ENCODE data around the gene SGF29. TPM values are rescaled to one million over a fixed set of nuclear protein-coding genes. Genes with fewer than 3 reads are reported as not detected.
"Not testable (repeated sequence)": the region's sequence is repeated elsewhere in the genome, so short reads cannot be mapped to it uniquely, and the experiment has no call there.

SGF29 gene
- total RNA-seq, 1 donor from 2014 or later: 10.6 TPM

- H3K36me3 Mint-ChIP-seq (ENCODE audit: low read depth, unreplicated experiment); H3K4me2 ChIP-seq (ENCODE audit: low read length); H3K4me3 Mint-ChIP-seq (ENCODE audit: unreplicated experiment); DNase-seq (ENCODE audit: low read depth); H3K9me3 Mint-ChIP-seq (ENCODE audit: unreplicated experiment); H3K27me3 ChIP-seq (ENCODE audit: insufficient read depth, low read length); H3K9ac ChIP-seq (ENCODE audit: low read length); H3K9me3 ChIP-seq (ENCODE audit: insufficient read depth, low read depth, low read length); H3K27ac ChIP-seq (ENCODE audit: low read depth, low read length); H3K4me1 ChIP-seq (ENCODE audit: insufficient read depth, low read length); H3K27ac Mint-ChIP-seq (ENCODE audit: unreplicated experiment); H3K79me2 ChIP-seq (ENCODE audit: insufficient read depth, low read length); H3K36me3 ChIP-seq (ENCODE audit: insufficient read depth, low read length); FAIRE-seq; H4K20me1 ChIP-seq (ENCODE audit: insufficient read depth, low read length); H2AFZ ChIP-seq (ENCODE audit: low read depth, low read length); H3K4me1 Mint-ChIP-seq (ENCODE audit: low read depth, unreplicated experiment); H3K4me3 ChIP-seq (ENCODE audit: insufficient read depth, low read depth, low read length): not testable (repeated sequence)
- peaks cover 10% of the 10 kb centered on the region for H3K27me3 Mint-ChIP-seq (ENCODE audit: low read depth, unreplicated experiment)
Measured at GRCh38 chr16:28612359-28613280, 58.9 kb downstream of the SGF29 start.

DNA sequence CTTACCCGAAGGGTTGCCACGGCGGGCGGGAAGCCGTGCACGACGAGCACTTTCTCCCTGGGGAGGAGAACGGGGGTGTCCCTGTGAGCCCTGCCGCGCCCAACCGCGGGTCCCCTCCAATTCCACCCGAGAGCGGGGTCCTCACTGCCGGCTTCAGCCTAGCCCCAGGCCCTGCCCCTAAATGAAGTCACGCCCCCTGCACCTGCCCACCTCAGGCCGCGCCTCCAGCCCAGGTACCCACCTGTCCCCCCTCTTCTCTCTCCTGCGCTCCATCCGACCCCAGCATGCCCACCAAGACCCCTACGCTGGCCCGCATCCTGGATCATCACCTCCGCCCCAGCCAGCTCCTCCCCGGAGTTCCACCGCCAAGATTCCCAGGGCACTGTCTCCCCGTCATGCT is 60.2 kb downstream of the SGF29 start:
- H4K20me1 ChIP-seq (ENCODE audit: insufficient read depth, low read length); H3K27me3 ChIP-seq (ENCODE audit: insufficient read depth, low read length); H3K9me3 Mint-ChIP-seq (ENCODE audit: unreplicated experiment); DNase-seq (ENCODE audit: low read depth); H3K27ac Mint-ChIP-seq (ENCODE audit: unreplicated experiment); H3K79me2 ChIP-seq (ENCODE audit: insufficient read depth, low read length); H3K9me3 ChIP-seq (ENCODE audit: insufficient read depth, low read depth, low read length); H3K4me3 ChIP-seq (ENCODE audit: insufficient read depth, low read depth, low read length); H3K4me1 ChIP-seq (ENCODE audit: insufficient read depth, low read length); H3K4me1 Mint-ChIP-seq (ENCODE audit: low read depth, unreplicated experiment); H2AFZ ChIP-seq (ENCODE audit: low read depth, low read length); H3K9ac ChIP-seq (ENCODE audit: low read length); H3K4me3 Mint-ChIP-seq (ENCODE audit: unreplicated experiment); H3K36me3 Mint-ChIP-seq (ENCODE audit: low read depth, unreplicated experiment); H3K36me3 ChIP-seq (ENCODE audit: insufficient read depth, low read length); FAIRE-seq; H3K4me2 ChIP-seq (ENCODE audit: low read length); H3K27ac ChIP-seq (ENCODE audit: low read depth, low read length): not testable (repeated sequence)
- H3K27me3 Mint-ChIP-seq (ENCODE audit: low read depth, unreplicated experiment): peaks cover 12% of the 10 kb centered on the region

- H3K4me1 ChIP-seq (ENCODE audit: insufficient read depth, low read length); H3K27ac Mint-ChIP-seq (ENCODE audit: unreplicated experiment); H3K36me3 ChIP-seq (ENCODE audit: insufficient read depth, low read length); H3K27ac ChIP-seq (ENCODE audit: low read depth, low read length); H3K9me3 ChIP-seq (ENCODE audit: insufficient read depth, low read depth, low read length); H3K4me3 Mint-ChIP-seq (ENCODE audit: unreplicated experiment); DNase-seq (ENCODE audit: low read depth); H2AFZ ChIP-seq (ENCODE audit: low read depth, low read length); H3K4me1 Mint-ChIP-seq (ENCODE audit: low read depth, unreplicated experiment); H3K4me3 ChIP-seq (ENCODE audit: insufficient read depth, low read depth, low read length); H3K9ac ChIP-seq (ENCODE audit: low read length); H3K36me3 Mint-ChIP-seq (ENCODE audit: low read depth, unreplicated experiment); FAIRE-seq; H4K20me1 ChIP-seq (ENCODE audit: insufficient read depth, low read length); H3K4me2 ChIP-seq (ENCODE audit: low read length); H3K79me2 ChIP-seq (ENCODE audit: insufficient read depth, low read length); H3K9me3 Mint-ChIP-seq (ENCODE audit: unreplicated experiment); H3K27me3 ChIP-seq (ENCODE audit: insufficient read depth, low read length): not testable (repeated sequence)
- peaks cover 12% of the 10 kb centered on the region for H3K27me3 Mint-ChIP-seq (ENCODE audit: low read depth, unreplicated experiment)
Measured at GRCh38 chr16:28614561-28614960, 60.8 kb downstream of the SGF29 start.

GRCh38 chr16:28615486-28616223 is 61.9 kb downstream of the SGF29 start:
- H3K9me3 Mint-ChIP-seq (ENCODE audit: unreplicated experiment); H3K79me2 ChIP-seq (ENCODE audit: insufficient read depth, low read length); H3K4me3 ChIP-seq (ENCODE audit: insufficient read depth, low read depth, low read length); H3K4me2 ChIP-seq (ENCODE audit: low read length); H2AFZ ChIP-seq (ENCODE audit: low read depth, low read length); H3K27me3 ChIP-seq (ENCODE audit: insufficient read depth, low read length); FAIRE-seq; H3K9me3 ChIP-seq (ENCODE audit: insufficient read depth, low read depth, low read length); H3K4me1 ChIP-seq (ENCODE audit: insufficient read depth, low read length); H3K36me3 ChIP-seq (ENCODE audit: insufficient read depth, low read length); H3K4me1 Mint-ChIP-seq (ENCODE audit: low read depth, unreplicated experiment); H3K27ac Mint-ChIP-seq (ENCODE audit: unreplicated experiment); H3K27ac ChIP-seq (ENCODE audit: low read depth, low read length); H3K36me3 Mint-ChIP-seq (ENCODE audit: low read depth, unreplicated experiment); H3K4me3 Mint-ChIP-seq (ENCODE audit: unreplicated experiment); H4K20me1 ChIP-seq (ENCODE audit: insufficient read depth, low read length); H3K9ac ChIP-seq (ENCODE audit: low read length): not testable (repeated sequence)
- peak; percentile 6 for DNase-seq (ENCODE audit: low read depth)
- H3K27me3 Mint-ChIP-seq (ENCODE audit: low read depth, unreplicated experiment): peaks cover 12% of the 10 kb centered on the region
- TF ChIP-seq CTCF (IDR thresholded peaks at IDR 0.05; ENCODE audit: insufficient read depth, low read depth, low read length): peak; percentile 42

- not testable (repeated sequence) for H3K4me3 ChIP-seq (ENCODE audit: insufficient read depth, low read depth, low read length); H3K4me1 Mint-ChIP-seq (ENCODE audit: low read depth, unreplicated experiment); H3K9ac ChIP-seq (ENCODE audit: low read length); H3K4me2 ChIP-seq (ENCODE audit: low read length); H3K36me3 Mint-ChIP-seq (ENCODE audit: low read depth, unreplicated experiment); H2AFZ ChIP-seq (ENCODE audit: low read depth, low read length); DNase-seq (ENCODE audit: low read depth); H3K9me3 Mint-ChIP-seq (ENCODE audit: unreplicated experiment); H3K9me3 ChIP-seq (ENCODE audit: insufficient read depth, low read depth, low read length); H3K27ac ChIP-seq (ENCODE audit: low read depth, low read length); H3K4me3 Mint-ChIP-seq (ENCODE audit: unreplicated experiment); H3K4me1 ChIP-seq (ENCODE audit: insufficient read depth, low read length); FAIRE-seq; H3K27me3 ChIP-seq (ENCODE audit: insufficient read depth, low read length); H3K36me3 ChIP-seq (ENCODE audit: insufficient read depth, low read length); H3K27ac Mint-ChIP-seq (ENCODE audit: unreplicated experiment); H3K79me2 ChIP-seq (ENCODE audit: insufficient read depth, low read length); H4K20me1 ChIP-seq (ENCODE audit: insufficient read depth, low read length)
- H3K27me3 Mint-ChIP-seq (ENCODE audit: low read depth, unreplicated experiment): peaks cover 12% of the 10 kb centered on the region
Measured at GRCh38 chr16:28616224-28616577, 62.5 kb downstream of the SGF29 start.
